ENCODE results near the gene PPP1CB. TPM values are rescaled to one million over a fixed set of nuclear protein-coding genes. Genes with fewer than 3 reads are reported as not detected.

PPP1CB gene
- total RNA-seq, 1 experiment from 2014 or later = 180 TPM

GRCh38 chr2:28802975-28803429, 51.4 kb downstream of the PPP1CB start:
- H3K36me3 ChIP-seq (ENCODE audit: control insufficient read depth, insufficient read depth, low read length) = peaks cover 30% of the 10 kb centered on the region

GRCh38 chr2:28809927-28810326, 58.3 kb downstream of the PPP1CB start:
- ChIA-PET POLR2A (no interaction called here), CTCF (no interaction called here)
- intact Hi-C loops (cut with micrococcal nuclease; ENCODE audit: unreplicated experiment) = no loop called here
- H3K27ac ChIP-seq (ENCODE audit: low read length) = 0 out of 2 replicates have a peak overlapping the region, but pooled peaks have one; percentile 32
- H3K27me3 ChIP-seq (ENCODE audit: control insufficient read depth, insufficient read depth, low read length) = no peaks in the 10 kb centered on the region
- ATAC-seq (peak; percentile 18; the same call in 1 of the 2 replicates), DNase-seq (ENCODE audit: low read depth, low spot score) (no peak)
- TF ChIP-seq REST (IDR thresholded peaks at IDR 0.05; ENCODE audit: insufficient read depth in 1 of 2, low read depth in 2 of 2, low read length in 1 of 2) (no peak), TCF7L2 (IDR thresholded peaks at IDR 0.05; ENCODE audit: low read depth, low read length) (no peak), SIN3A (IDR thresholded peaks at IDR 0.05; ENCODE audit: borderline replicate concordance, insufficient read depth, low read depth, low read length) (no peak), POLR2AphosphoS5 (IDR thresholded peaks at IDR 0.05; ENCODE audit: low read depth, low read length) (no peak), CTCF (IDR thresholded peaks at IDR 0.05) (no peak)
- in situ Hi-C loops (cut with HindIII; ENCODE audit: low pct_unique_long_range_greater_than_20kb, low sequenced_read_pairs) = no loop called here
- no peaks in the 10 kb centered on the region for H3K9me3 ChIP-seq (ENCODE audit: control insufficient read depth, insufficient read depth, low read depth, low read length)
- H3K4me3 ChIP-seq (ENCODE audit: low read depth in 2 of 2, low read length in 2 of 2) = peak overlapping the region; percentile 34; a peak in 3 of 4 replicates
- BruUV-seq (replicated peaks) = no TSS peak
- H3K36me3 ChIP-seq (ENCODE audit: control insufficient read depth, insufficient read depth, low read length) = no peaks in the 10 kb centered on the region
- H3K4me1 ChIP-seq (ENCODE audit: control insufficient read depth, insufficient read depth, low read length) = no peaks in the 10 kb centered on the region

More at GRCh38 chr2:28802975-28803429, 51.4 kb downstream of the PPP1CB start:
- in situ Hi-C loops (cut with HindIII; ENCODE audit: low pct_unique_long_range_greater_than_20kb, low sequenced_read_pairs) = loop anchor here (5.0 kb wide), 1 partner anchor 39 kb away; no protein-coding TSS in a partner anchor
- Histone ChIP-seq H3K27ac (ENCODE audit: low read length) (no peak overlapping the region), H3K4me3 (ENCODE audit: low read depth in 2 of 2, low read length in 2 of 2) (no peak overlapping the region), H3K9me3 (ENCODE audit: control insufficient read depth, insufficient read depth, low read depth, low read length) (no peaks in the 10 kb centered on the region), H3K4me1 (ENCODE audit: control insufficient read depth, insufficient read depth, low read length) (no peaks in the 10 kb centered on the region), H3K27me3 (ENCODE audit: control insufficient read depth, insufficient read depth, low read length) (no peaks in the 10 kb centered on the region)
- DNase-seq (ENCODE audit: low read depth, low spot score) (no peak), ATAC-seq (no peak)
- no TSS peak for BruUV-seq (replicated peaks)
- POLR2A ChIA-PET = no interaction called here
- TF ChIP-seq CTCF (IDR thresholded peaks at IDR 0.05) (no peak), TCF7L2 (IDR thresholded peaks at IDR 0.05; ENCODE audit: low read depth, low read length) (no peak), POLR2AphosphoS5 (IDR thresholded peaks at IDR 0.05; ENCODE audit: low read depth, low read length) (no peak), SIN3A (IDR thresholded peaks at IDR 0.05; ENCODE audit: borderline replicate concordance, insufficient read depth, low read depth, low read length) (no peak), REST (IDR thresholded peaks at IDR 0.05; ENCODE audit: insufficient read depth in 1 of 2, low read depth in 2 of 2, low read length in 1 of 2) (no peak)
- intact Hi-C loops (cut with micrococcal nuclease; ENCODE audit: unreplicated experiment) = no loop called here
- CTCF ChIA-PET = interaction anchor here (0.6 kb wide), 1 partner anchor 15 kb away, joined by 3 read pairs; no protein-coding TSS in a partner anchor
